GM12878 (cell line): ENCODE data around the gene USP47. TPM values are rescaled to one million over a fixed set of nuclear protein-coding genes. Genes with fewer than 3 reads are reported as not detected.

Experiments used
- ATAC-seq: fragments of 200-7000 bp; cut with Tn5 transposase; 3 replicates; pipeline ENCODE4 v1.9.1; 2020; ENCODE audit warnings: mild to moderate bottlenecking, moderate library complexity
- BruUV-seq: library from RNA; stranded (reverse); fragments of 400-500 nt; replicated peaks from 2 replicates; lab custom pipeline; 2021; lab: Mats Ljungman, UMichigan
- CTCF ChIA-PET: fragments of 300-600 bp; sonication (Branson Sonifier 250); formaldehyde crosslinking; extraction: SDS; loops from one replicate; lab custom pipeline; 2021; ENCODE audit warnings: inconsistent platforms; lab: Yijun Ruan, JAX
- POLR2A ChIA-PET: fragments of 350-600 bp; formaldehyde crosslinking; extraction: SDS; loops from one replicate; lab custom pipeline; 2021; ENCODE audit warnings: inconsistent platforms; lab: Charles Lee
- RAD21 ChIA-PET: fragments of 300-600 bp; sonication (Branson Sonifier 250); formaldehyde crosslinking; loops from one replicate; lab custom pipeline; 2023; ENCODE audit warnings: antibody characterized with exemption; ENCODE audit not compliant: unreplicated experiment; lab: Charles Lee
- SMC1A ChIA-PET: fragments of 300-600 bp; sonication (Branson Sonifier 250); formaldehyde crosslinking; loops from one replicate; lab custom pipeline; 2023; ENCODE audit not compliant: unreplicated experiment, uncharacterized antibody; lab: Charles Lee
- DNase-seq: peaks from one replicate; pipeline ENCODE4 v3.0.0-alpha.2; 2011; ENCODE audit warnings: low read depth, low spot score
- FAIRE-seq: peaks from 3 replicates; lab custom pipeline; 2011; peaks lifted over from hg19 to GRCh38; lab: Jason Lieb, UNC
- H2AFZ ChIP-seq: 2 replicates; pipeline ENCODE4 v1.6.0; 2011; ENCODE audit warnings: low read depth, low read length, control low read depth; ENCODE audit not compliant: control insufficient read depth
- H3K27ac ChIP-seq: 2 replicates; pipeline ENCODE4 v1.5.1; 2011; ENCODE audit warnings: control low read depth; ENCODE audit not compliant: control insufficient read depth, insufficient read depth
- H3K27me3 ChIP-seq, 2 experiments: replicated peaks in 1 of 2; 2 replicates each; pipeline versions ENCODE4 v1.6.0 to v1.6.1; 2011; ENCODE audit warnings: low read length in 1 of 2; ENCODE audit not compliant: control insufficient read depth in 2 of 2, insufficient read depth in 2 of 2
- H3K36me3 ChIP-seq, 2 experiments: 2 replicates each; pipeline ENCODE4 v1.5.1; 2011; ENCODE audit warnings: low read length in 1 of 2; ENCODE audit not compliant: control insufficient read depth in 2 of 2, insufficient read depth in 2 of 2
- H3K4me1 ChIP-seq: 2 replicates; pipeline ENCODE4 v1.6.1; 2011; ENCODE audit warnings: mild to moderate bottlenecking, low read length, moderate library complexity, mixed read lengths; ENCODE audit not compliant: control insufficient read depth, insufficient read depth
- H3K4me2 ChIP-seq: 2 replicates; pipeline ENCODE4 v1.6.0; 2011; ENCODE audit warnings: control low read depth; ENCODE audit not compliant: control insufficient read depth, insufficient read depth
- H3K4me3 ChIP-seq: fragments of 200-600 bp; sonication (generic); 2 replicates; pipeline ENCODE4 v1.5.1; 2016
- H3K79me2 ChIP-seq: 2 replicates; pipeline ENCODE4 v1.6.0; 2011; ENCODE audit warnings: low read length; ENCODE audit not compliant: control insufficient read depth, insufficient read depth
- H3K9ac ChIP-seq: 2 replicates; pipeline ENCODE4 v1.8.0; 2011; ENCODE audit warnings: low read length, control low read depth, mixed read lengths; ENCODE audit not compliant: control insufficient read depth, insufficient read depth
- H3K9me3 ChIP-seq: replicated peaks from 3 replicates; pipeline ENCODE4 v1.5.1; 2011; ENCODE audit warnings: mild to moderate bottlenecking, low read length; ENCODE audit not compliant: control insufficient read depth, insufficient read depth
- H4K20me1 ChIP-seq: 2 replicates; pipeline ENCODE4 v1.6.0; 2011; ENCODE audit not compliant: control insufficient read depth, insufficient read depth
- BHLHE40 ChIP-seq, 2 experiments: fragments of 450-650 bp in 1 of 2; IDR thresholded peaks; 2 replicates each; pipeline ENCODE4 v1.6.1; 2011 to 2017; ENCODE audit warnings: low read depth in 2 of 2, borderline replicate concordance in 1 of 2, improper control_type of control experiment in 1 of 2, low read length in 1 of 2, mild to moderate bottlenecking in 1 of 2
- FOXK2 ChIP-seq: fragments of 450-650 bp; IDR thresholded peaks from 2 replicates; pipeline ENCODE4 v1.6.1; 2017; ENCODE audit warnings: mild to moderate bottlenecking, moderate library complexity
- KDM1A ChIP-seq: fragments of 200-600 bp; sonication (generic); IDR thresholded peaks from 2 replicates; pipeline ENCODE4 v1.6.1; 2016; ENCODE audit warnings: borderline replicate concordance
- NR2F1 ChIP-seq: fragments of 450-650 bp; conservative IDR thresholded peaks from 2 replicates; pipeline ENCODE4 v1.6.1; 2017; ENCODE audit warnings: mild to moderate bottlenecking
- RB1 ChIP-seq: fragments of 450-650 bp; formaldehyde crosslinking; IDR thresholded peaks from 2 replicates; pipeline ENCODE4 v1.6.1; 2017; ENCODE audit warnings: mild to moderate bottlenecking, borderline replicate concordance
- SRF ChIP-seq, 2 experiments: IDR thresholded peaks; 2 replicates each; pipeline ENCODE4 v1.6.1; 2011; ENCODE audit warnings: low read depth in 2 of 2, low read length in 2 of 2, mild to moderate bottlenecking in 1 of 2, moderate library complexity in 1 of 2
- ZBTB33 ChIP-seq: fragments of 450-650 bp; IDR thresholded peaks from 2 replicates; pipeline ENCODE4 v1.6.1; 2017; ENCODE audit warnings: mild to moderate bottlenecking
- WGBS: methylation state at CpG from one replicate; pipeline ENCODE4 v1.1.6; 2016; ENCODE audit warnings: low lambda C conversion rate; ENCODE audit not compliant: insufficient replicate concordance, insufficient coverage; ENCODE audit errors: missing lambda C conversion rate; 5-methylcytosine and 5-hydroxymethylcytosine counted together
- in situ Hi-C: fragments of 300-500 bp; cut with MboI; formaldehyde crosslinking; loops from 9 replicates; pipeline ENCODE4 v1.14.3; 2018; ENCODE audit warnings: mixed read lengths
- intact Hi-C: fragments of 100-400 bp; cut with micrococcal nuclease; formaldehyde crosslinking; loops from one replicate; pipeline ENCODE4 v1.14.2; 2022; ENCODE audit not compliant: unreplicated experiment
- polyA plus RNA-seq, 11 experiments: library from polyadenylated mRNA; depleted of rRNA in 4 of 11; unstranded in 6 of 11; stranded (reverse) in 5 of 11; fragments of >200 nt; fragmentation: Nextera tagmentation in 4 of 11; fragmentation: Illumina TruSeq in 1 of 11; extraction: Ambion mirVana in 4 of 11; extraction: Trizol in 1 of 11; gene quantifications; 1 replicate in 1 of 11; 2 replicates in 10 of 11; pipeline versions ENCODE4 v1.2.1 to v1.2.3, GENCODE V29; 2011 to 2016; ENCODE audit warnings: inconsistent platforms in 2 of 11, missing spikeins in 2 of 11, low read depth in 1 of 11
- total RNA-seq, 4 experiments: library from RNA; depleted of rRNA in 3 of 4; stranded (reverse); fragments of >200 nt in 3 of 4; fragmentation: Illumina TruSeq in 1 of 4; extraction: Trizol in 1 of 4; gene quantifications; 2 replicates each; pipeline versions ENCODE4 v1.2.1 to v1.2.3, GENCODE V29; 2013 to 2021
- TF ChIP-seq, protein P1 (sequence below), 3 experiments: IDR thresholded peaks in 2 of 3; conservative IDR thresholded peaks in 1 of 3; 2 replicates each; pipeline ENCODE4 v1.5.1; 2011; ENCODE audit warnings: low read depth in 3 of 3, low read length in 3 of 3, mild to moderate bottlenecking in 3 of 3, control low read depth in 2 of 3, moderate library complexity in 2 of 3, inconsistent platforms in 1 of 3, mixed read lengths in 1 of 3; ENCODE audit not compliant: control insufficient read depth in 2 of 3, insufficient read depth in 1 of 3; ENCODE audit errors: extremely low read depth in 1 of 3
- TF ChIP-seq, protein P2 (sequence below): fragments of 450-650 bp; IDR thresholded peaks from 2 replicates; pipeline ENCODE4 v1.6.1; 2017; ENCODE audit warnings: mild to moderate bottlenecking, low read depth, inconsistent platforms; ENCODE audit not compliant: poor library complexity, severe bottlenecking

USP47 gene
- total and polyA plus RNA-seq, 10 of the 15 experiments (the other 5 are each of a cell fraction or from before 2014, with no cell fraction given): 13.9 to 54.0 (median 31.6) TPM

DNA sequence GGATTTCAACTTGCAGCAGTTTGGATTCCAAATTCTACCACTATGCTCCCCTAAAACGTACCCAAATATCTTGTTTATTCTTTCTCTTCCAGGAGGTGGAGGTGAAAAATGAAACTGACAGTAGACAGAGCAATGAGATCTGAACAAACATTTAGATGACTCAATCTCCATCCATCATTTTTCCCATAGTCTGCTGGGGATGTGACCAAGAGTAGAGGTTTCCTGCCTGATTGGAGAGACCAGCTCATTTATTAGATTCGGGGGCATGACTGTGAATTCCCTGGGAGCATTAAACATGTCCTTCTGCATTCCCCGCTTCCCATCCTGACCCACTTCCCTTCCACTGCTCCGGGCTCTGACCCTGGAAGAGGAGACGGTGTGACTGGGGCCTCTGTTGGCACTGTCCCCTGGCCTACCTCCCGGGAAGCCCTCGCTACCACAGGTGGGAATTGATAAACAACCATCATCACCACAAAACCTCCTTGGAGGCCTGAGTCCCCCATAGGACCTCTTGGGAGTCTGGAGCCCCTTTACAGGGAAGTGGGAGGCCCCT is 146.4 kb downstream of the USP47 start:
- WGBS: 38% methylated on average over 7 of the region's 7 CpGs
- Histone ChIP-seq H3K36me3 (no peaks in the 10 kb centered on the region), H3K9ac (no peak overlapping the region), H3K4me2 (no peak overlapping the region), H2AFZ (no peak overlapping the region), H3K27me3 (no peaks in the 10 kb centered on the region), H3K9me3 (no peaks in the 10 kb centered on the region), H3K79me2 (no peaks in the 10 kb centered on the region), H4K20me1 (no peaks in the 10 kb centered on the region), H3K27ac (no peak overlapping the region), H3K4me3 (no peak overlapping the region), H3K4me1 (no peaks in the 10 kb centered on the region)
- BruUV-seq: no TSS peak
- intact Hi-C loops (no loop called here), in situ Hi-C loops (no loop called here)
- TF ChIP-seq, protein P1, sequence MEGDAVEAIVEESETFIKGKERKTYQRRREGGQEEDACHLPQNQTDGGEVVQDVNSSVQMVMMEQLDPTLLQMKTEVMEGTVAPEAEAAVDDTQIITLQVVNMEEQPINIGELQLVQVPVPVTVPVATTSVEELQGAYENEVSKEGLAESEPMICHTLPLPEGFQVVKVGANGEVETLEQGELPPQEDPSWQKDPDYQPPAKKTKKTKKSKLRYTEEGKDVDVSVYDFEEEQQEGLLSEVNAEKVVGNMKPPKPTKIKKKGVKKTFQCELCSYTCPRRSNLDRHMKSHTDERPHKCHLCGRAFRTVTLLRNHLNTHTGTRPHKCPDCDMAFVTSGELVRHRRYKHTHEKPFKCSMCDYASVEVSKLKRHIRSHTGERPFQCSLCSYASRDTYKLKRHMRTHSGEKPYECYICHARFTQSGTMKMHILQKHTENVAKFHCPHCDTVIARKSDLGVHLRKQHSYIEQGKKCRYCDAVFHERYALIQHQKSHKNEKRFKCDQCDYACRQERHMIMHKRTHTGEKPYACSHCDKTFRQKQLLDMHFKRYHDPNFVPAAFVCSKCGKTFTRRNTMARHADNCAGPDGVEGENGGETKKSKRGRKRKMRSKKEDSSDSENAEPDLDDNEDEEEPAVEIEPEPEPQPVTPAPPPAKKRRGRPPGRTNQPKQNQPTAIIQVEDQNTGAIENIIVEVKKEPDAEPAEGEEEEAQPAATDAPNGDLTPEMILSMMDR (IDR thresholded peaks at IDR 0.05 in 2 of 3, conservative IDR thresholded peaks at IDR 0.05 in 1 of 3; ENCODE audit: control insufficient read depth in 2 of 3, extremely low read depth in 1 of 3, insufficient read depth in 1 of 3, low read depth in 3 of 3, low read length in 3 of 3): 0 out of 6 replicates have a peak, but pooled peaks of 1 of the 3 experiments have one; percentile 3
- TF ChIP-seq RB1: no peak
- no peak for TF ChIP-seq NR2F1
- ChIA-PET POLR2A (no interaction called here), CTCF (no interaction called here), RAD21 (no interaction called here), SMC1A (no interaction called here)
- ATAC-seq (no peak), DNase-seq (no peak), FAIRE-seq (no peak)

- H2AFZ ChIP-seq: no peak overlapping the region
- H3K4me2 ChIP-seq: no peak overlapping the region
- CTCF ChIA-PET: no interaction called here
- no peak overlapping the region for H3K4me3 ChIP-seq
- 46% methylated on average over 5 of the region's 5 CpGs for WGBS
- intact Hi-C loops: no loop called here
- H3K79me2 ChIP-seq: no peaks in the 10 kb centered on the region
- in situ Hi-C loops: no loop called here
- SMC1A ChIA-PET: no interaction called here
- H3K36me3 ChIP-seq: no peaks in the 10 kb centered on the region
- H4K20me1 ChIP-seq: no peaks in the 10 kb centered on the region
- H3K4me1 ChIP-seq: no peaks in the 10 kb centered on the region
- DNase-seq (no peak), FAIRE-seq (no peak), ATAC-seq (no peak)
- H3K9ac ChIP-seq: no peak overlapping the region
- no TSS peak for BruUV-seq
- no peaks in the 10 kb centered on the region for H3K27me3 ChIP-seq
- POLR2A ChIA-PET: no interaction called here
- RAD21 ChIA-PET: no interaction called here
- H3K9me3 ChIP-seq: no peaks in the 10 kb centered on the region
- H3K27ac ChIP-seq: no peak overlapping the region
- no peak for TF ChIP-seq ZBTB33
- no peak for TF ChIP-seq BHLHE40 (IDR thresholded peaks at IDR 0.05; ENCODE audit: borderline replicate concordance in 1 of 2, low read depth in 2 of 2, low read length in 1 of 2)
- TF ChIP-seq, protein P2, sequence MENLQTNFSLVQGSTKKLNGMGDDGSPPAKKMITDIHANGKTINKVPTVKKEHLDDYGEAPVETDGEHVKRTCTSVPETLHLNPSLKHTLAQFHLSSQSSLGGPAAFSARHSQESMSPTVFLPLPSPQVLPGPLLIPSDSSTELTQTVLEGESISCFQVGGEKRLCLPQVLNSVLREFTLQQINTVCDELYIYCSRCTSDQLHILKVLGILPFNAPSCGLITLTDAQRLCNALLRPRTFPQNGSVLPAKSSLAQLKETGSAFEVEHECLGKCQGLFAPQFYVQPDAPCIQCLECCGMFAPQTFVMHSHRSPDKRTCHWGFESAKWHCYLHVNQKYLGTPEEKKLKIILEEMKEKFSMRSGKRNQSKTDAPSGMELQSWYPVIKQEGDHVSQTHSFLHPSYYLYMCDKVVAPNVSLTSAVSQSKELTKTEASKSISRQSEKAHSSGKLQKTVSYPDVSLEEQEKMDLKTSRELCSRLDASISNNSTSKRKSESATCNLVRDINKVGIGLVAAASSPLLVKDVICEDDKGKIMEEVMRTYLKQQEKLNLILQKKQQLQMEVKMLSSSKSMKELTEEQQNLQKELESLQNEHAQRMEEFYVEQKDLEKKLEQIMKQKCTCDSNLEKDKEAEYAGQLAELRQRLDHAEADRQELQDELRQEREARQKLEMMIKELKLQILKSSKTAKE: no peak
- TF ChIP-seq KDM1A: no peak
- TF ChIP-seq FOXK2: no peak
- TF ChIP-seq SRF (IDR thresholded peaks at IDR 0.05; ENCODE audit: low read depth in 2 of 2, low read length in 2 of 2): no peak
Observed at GRCh38 chr11:11988681-11989261, 147.0 kb downstream of the USP47 start.
